Osteoblast (primary cell): ENCODE data around the gene GDPGP1. TPM values are rescaled to one million over a fixed set of nuclear protein-coding genes. Genes with fewer than 3 reads are reported as not detected.
"Not testable (repeated sequence)": the region's sequence is repeated elsewhere in the genome, so short reads cannot be mapped to it uniquely, and the experiment has no call there.

Experiments used
- DNase-seq: peaks from one replicate; pipeline ENCODE4 v3.0.0; 2011; ENCODE audit warnings: low spot score, mixed read lengths; ENCODE audit not compliant: insufficient read length; ENCODE audit errors: missing footprints
- H2AFZ ChIP-seq: 2 replicates; pipeline ENCODE4 v1.6.0; 2011; ENCODE audit warnings: mild to moderate bottlenecking, low read length
- H3K27ac ChIP-seq: 2 replicates; pipeline ENCODE4 v1.5.1; 2011; ENCODE audit warnings: mild to moderate bottlenecking, low read depth, low read length, moderate library complexity
- H3K27me3 ChIP-seq: 2 replicates; pipeline ENCODE4 v1.6.0; 2012; ENCODE audit warnings: mild to moderate bottlenecking, control low read depth, inconsistent platforms, low read length, moderate library complexity; ENCODE audit not compliant: insufficient read depth
- H3K36me3 ChIP-seq: 2 replicates; pipeline ENCODE4 v1.5.1; 2011; ENCODE audit warnings: mild to moderate bottlenecking, low read length, control low read depth, moderate library complexity; ENCODE audit not compliant: insufficient read depth
- H3K4me1 ChIP-seq: 2 replicates; pipeline ENCODE4 v1.5.1; 2011; ENCODE audit warnings: mild to moderate bottlenecking, low read length, control low read depth, moderate library complexity; ENCODE audit not compliant: insufficient read depth
- H3K4me2 ChIP-seq: 2 replicates; pipeline ENCODE4 v1.6.0; 2011; ENCODE audit warnings: mild to moderate bottlenecking, low read length; ENCODE audit not compliant: insufficient read depth
- H3K4me3 ChIP-seq: fragments of 200-600 bp; sonication (generic); 3 replicates; pipeline ENCODE4 v1.5.1; 2012; ENCODE audit warnings: mild to moderate bottlenecking, low read length, inconsistent platforms; ENCODE audit not compliant: insufficient read depth
- H3K79me2 ChIP-seq: 2 replicates; pipeline ENCODE4 v1.6.0; 2012; ENCODE audit warnings: mild to moderate bottlenecking, low read length, control low read depth, inconsistent platforms; ENCODE audit not compliant: insufficient read depth
- H3K9me3 ChIP-seq: 2 replicates; pipeline ENCODE4 v1.5.1; 2011; ENCODE audit warnings: low read depth, low read length, control low read depth
- H4K20me1 ChIP-seq: 2 replicates; pipeline ENCODE4 v1.6.0; 2012; ENCODE audit warnings: mild to moderate bottlenecking, low read length, control low read depth; ENCODE audit not compliant: insufficient read depth
- CTCF ChIP-seq: IDR thresholded peaks from 2 replicates; pipeline ENCODE4 v1.5.1; 2011; ENCODE audit warnings: mild to moderate bottlenecking, low read depth, low read length, moderate library complexity; ENCODE audit errors: extremely low read depth
- total RNA-seq: library from RNA; depleted of rRNA; stranded (reverse); fragments of >200 nt; gene quantifications from 2 replicates; pipeline ENCODE4 v1.2.3, GENCODE V29; 2012

Gene GDPGP1
- total RNA-seq, 1 donor: 8.0 TPM

GRCh38 chr15:90266485-90266884, 32.5 kb downstream of the GDPGP1 start:
- H4K20me1 ChIP-seq: peaks cover 30% of the 10 kb centered on the region
- peak overlapping the region; percentile 96 for H3K4me2 ChIP-seq
- H3K4me3 ChIP-seq: peak overlapping the region; percentile 95
- peak overlapping the region; percentile 93 for H3K27ac ChIP-seq
- TF ChIP-seq CTCF: no peak
- H3K79me2 ChIP-seq: peaks cover 55% of the 10 kb centered on the region
- DNase-seq: no peak
- peaks cover 33% of the 10 kb centered on the region for H3K4me1 ChIP-seq
- H3K36me3 ChIP-seq: peaks cover 31% of the 10 kb centered on the region
- peak overlapping the region; percentile 98 for H2AFZ ChIP-seq
- H3K27me3 ChIP-seq: no peaks in the 10 kb centered on the region
- no peaks in the 10 kb centered on the region for H3K9me3 ChIP-seq

GRCh38 chr15:90268415-90268814, 34.4 kb downstream of the GDPGP1 start:
- Histone ChIP-seq H3K4me3 (no peak overlapping the region), H3K27me3 (no peaks in the 10 kb centered on the region), H3K4me1 (peaks cover 24% of the 10 kb centered on the region), H3K9me3 (no peaks in the 10 kb centered on the region), H3K27ac (no peak overlapping the region), H3K36me3 (peaks cover 42% of the 10 kb centered on the region), H3K79me2 (peaks cover 73% of the 10 kb centered on the region), H3K4me2 (peak overlapping the region; percentile 12), H2AFZ (no peak overlapping the region), H4K20me1 (peaks cover 38% of the 10 kb centered on the region)
- TF ChIP-seq CTCF: no peak
- no peak for DNase-seq

GRCh38 chr15:90270502-90271150, 36.6 kb downstream of the GDPGP1 start:
- no peaks in the 10 kb centered on the region for H3K9me3 ChIP-seq
- TF ChIP-seq CTCF: no peak
- no peak overlapping the region for H3K27ac ChIP-seq
- no peak overlapping the region for H2AFZ ChIP-seq
- H3K4me2 ChIP-seq: no peak overlapping the region
- no peak overlapping the region for H3K4me3 ChIP-seq
- H3K36me3 ChIP-seq: peaks cover 42% of the 10 kb centered on the region
- DNase-seq: no peak
- H3K4me1 ChIP-seq: peaks cover 13% of the 10 kb centered on the region
- H4K20me1 ChIP-seq: peaks cover 38% of the 10 kb centered on the region
- peaks cover 73% of the 10 kb centered on the region for H3K79me2 ChIP-seq
- no peaks in the 10 kb centered on the region for H3K27me3 ChIP-seq

- H3K27me3 ChIP-seq: no peaks in the 10 kb centered on the region
- DNase-seq: peak; percentile 65
- H3K4me1 ChIP-seq: peaks cover 12% of the 10 kb centered on the region
- no peak overlapping the region for H3K4me3 ChIP-seq
- no peak overlapping the region for H3K4me2 ChIP-seq
- H3K79me2 ChIP-seq: peaks cover 63% of the 10 kb centered on the region
- no peak overlapping the region for H2AFZ ChIP-seq
- peaks cover 38% of the 10 kb centered on the region for H4K20me1 ChIP-seq
- H3K36me3 ChIP-seq: peaks cover 42% of the 10 kb centered on the region
- no peak overlapping the region for H3K27ac ChIP-seq
- H3K9me3 ChIP-seq: no peaks in the 10 kb centered on the region
- TF ChIP-seq CTCF: no peak
Observed at GRCh38 chr15:90271459-90272166, 37.6 kb downstream of the GDPGP1 start.

GRCh38 chr15:90278467-90278866, 44.5 kb downstream of the GDPGP1 start:
- H3K4me1 ChIP-seq, H3K4me3 ChIP-seq, H3K27ac ChIP-seq, H3K9me3 ChIP-seq, H4K20me1 ChIP-seq, H2AFZ ChIP-seq, DNase-seq, H3K36me3 ChIP-seq, H3K27me3 ChIP-seq, H3K79me2 ChIP-seq, H3K4me2 ChIP-seq: not testable (repeated sequence)

GRCh38 chr15:90280743-90281142, 46.7 kb downstream of the GDPGP1 start:
- not testable (repeated sequence) for DNase-seq, H3K27ac ChIP-seq, H3K36me3 ChIP-seq, H3K4me3 ChIP-seq, H3K4me2 ChIP-seq, H3K79me2 ChIP-seq, H3K9me3 ChIP-seq, H3K27me3 ChIP-seq, H4K20me1 ChIP-seq, H3K4me1 ChIP-seq, H2AFZ ChIP-seq
